H9 (cell line): ENCODE results near the gene MARCKS. TPM values are rescaled to one million over a fixed set of nuclear protein-coding genes. Genes with fewer than 3 reads are reported as not detected.

ENCODE experiments used
- DNase-seq: peaks from one replicate; pipeline ENCODE4 v3.0.0-alpha.2; 2017
- H2AFZ ChIP-seq: one replicate; pipeline ENCODE4 v1.6.1; 2013; ENCODE audit warnings: mild to moderate bottlenecking, low read length, control low read depth, moderate library complexity
- H2AK5ac ChIP-seq: 2 replicates; pipeline ENCODE4 v1.6.1; 2013; ENCODE audit warnings: low read length, control low read depth, mixed read lengths; ENCODE audit not compliant: insufficient read length
- H2BK120ac ChIP-seq: one replicate; pipeline ENCODE4 v1.6.1; 2013; ENCODE audit warnings: low read depth, mild to moderate bottlenecking, low read length, control low read depth, inconsistent platforms; ENCODE audit not compliant: poor library complexity, severe bottlenecking
- H2BK12ac ChIP-seq: 2 replicates; pipeline ENCODE4 v1.6.1; 2013; ENCODE audit warnings: low read length, control low read depth, mixed read lengths, low read depth; ENCODE audit not compliant: insufficient read length
- H2BK15ac ChIP-seq: 2 replicates; pipeline ENCODE4 v1.6.1; 2013; ENCODE audit warnings: low read depth, low read length, control low read depth
- H2BK20ac ChIP-seq: one replicate; pipeline ENCODE4 v1.6.1; 2013; ENCODE audit warnings: low read depth, mild to moderate bottlenecking, low read length, control low read depth, inconsistent platforms; ENCODE audit not compliant: poor library complexity, severe bottlenecking
- H2BK5ac ChIP-seq: 2 replicates; pipeline ENCODE4 v1.6.1; 2013; ENCODE audit warnings: low read length, control low read depth, mixed read lengths; ENCODE audit not compliant: insufficient read length
- H3K14ac ChIP-seq: 2 replicates; pipeline ENCODE4 v1.6.1; 2013; ENCODE audit warnings: low read length, control low read depth; ENCODE audit not compliant: insufficient read depth
- H3K18ac ChIP-seq: 2 replicates; pipeline ENCODE4 v1.6.1; 2013; ENCODE audit warnings: low read depth, mild to moderate bottlenecking, mixed read lengths, low read length, control low read depth; ENCODE audit not compliant: insufficient read length
- H3K23ac ChIP-seq: 2 replicates; pipeline ENCODE4 v1.6.1; 2013; ENCODE audit warnings: low read length, control low read depth, mixed read lengths, low read depth; ENCODE audit not compliant: insufficient read length
- H3K23me2 ChIP-seq: 2 replicates; pipeline ENCODE4 v1.6.1; 2013; ENCODE audit warnings: low read depth, mild to moderate bottlenecking, mixed read lengths, low read length, control low read depth; ENCODE audit not compliant: insufficient read length, poor library complexity, severe bottlenecking
- H3K27ac ChIP-seq: 2 replicates; pipeline ENCODE4 v1.5.1; 2013; ENCODE audit warnings: low read length, control low read depth, mixed read lengths, low read depth; ENCODE audit not compliant: insufficient read length
- H3K27me3 ChIP-seq: 2 replicates; pipeline ENCODE4 v1.6.1; 2013; ENCODE audit warnings: low read length, control low read depth, inconsistent platforms; ENCODE audit not compliant: insufficient read depth
- H3K4ac ChIP-seq: 2 replicates; pipeline ENCODE4 v1.6.1; 2013; ENCODE audit warnings: low read depth, mild to moderate bottlenecking, control low read depth, inconsistent platforms, low read length, moderate library complexity
- H3K4me1 ChIP-seq: 2 replicates; pipeline ENCODE4 v1.6.1; 2013; ENCODE audit warnings: low read length, control low read depth, inconsistent platforms; ENCODE audit not compliant: insufficient read depth
- H3K4me2 ChIP-seq: 2 replicates; pipeline ENCODE4 v1.6.1; 2013; ENCODE audit warnings: low read length, control low read depth, mixed read lengths; ENCODE audit not compliant: insufficient read length, insufficient read depth
- H3K56ac ChIP-seq: 2 replicates; pipeline ENCODE4 v1.6.1; 2013; ENCODE audit warnings: low read depth, mild to moderate bottlenecking, mixed read lengths, low read length, control low read depth; ENCODE audit not compliant: insufficient read length
- H3K79me1 ChIP-seq: 2 replicates; pipeline ENCODE4 v1.6.1; 2013; ENCODE audit warnings: low read depth, mild to moderate bottlenecking, moderate library complexity, low read length, control low read depth, inconsistent platforms; ENCODE audit not compliant: insufficient read depth, poor library complexity, severe bottlenecking
- H3K79me2 ChIP-seq: 2 replicates; pipeline ENCODE4 v1.6.1; 2013; ENCODE audit warnings: low read length, control low read depth, inconsistent platforms; ENCODE audit not compliant: insufficient read depth
- H3K9ac ChIP-seq: 2 replicates; pipeline ENCODE4 v1.6.1; 2013; ENCODE audit warnings: low read length, control low read depth, mixed read lengths; ENCODE audit not compliant: insufficient read length; ENCODE audit errors: extremely low read depth
- H3K9me3 ChIP-seq: one replicate; pipeline ENCODE4 v1.6.1; 2013; ENCODE audit warnings: low read depth, low read length, inconsistent platforms; ENCODE audit not compliant: control insufficient read depth
- H3T11ph ChIP-seq: one replicate; pipeline ENCODE4 v1.6.1; 2013; ENCODE audit warnings: mild to moderate bottlenecking, low read length, control low read depth, inconsistent platforms
- H4K20me1 ChIP-seq: one replicate; pipeline ENCODE4 v1.6.1; 2013; ENCODE audit not compliant: control insufficient read depth, insufficient read length, insufficient read depth
- H4K5ac ChIP-seq: 2 replicates; pipeline ENCODE4 v1.6.1; 2013; ENCODE audit warnings: low read depth, mild to moderate bottlenecking, mixed read lengths, low read length, control low read depth; ENCODE audit not compliant: insufficient read length
- H4K8ac ChIP-seq: replicated peaks from 2 replicates; pipeline ENCODE4 v1.6.1; 2013; ENCODE audit warnings: low read length, control low read depth, mixed read lengths, low read depth; ENCODE audit not compliant: insufficient read length
- H4K91ac ChIP-seq: 2 replicates; pipeline ENCODE4 v1.6.1; 2013; ENCODE audit warnings: low read depth, mild to moderate bottlenecking, moderate library complexity, mixed read lengths, low read length, control low read depth; ENCODE audit not compliant: insufficient read length
- H3K27ac Mint-ChIP-seq, 3 experiments: 2 replicates in 2 of 3; 3 replicates in 1 of 3; pipeline ENCODE4 v1.8.0; 2020 to 2021; ENCODE audit warnings: mixed read lengths in 3 of 3, mild to moderate bottlenecking in 1 of 3, moderate library complexity in 1 of 3
- H3K27me3 Mint-ChIP-seq: 2 replicates; pipeline ENCODE4 v1.8.0; 2021; ENCODE audit warnings: low read depth, mild to moderate bottlenecking, moderate library complexity, mixed read lengths
- H3K36me3 Mint-ChIP-seq, 3 experiments: 2 replicates in 2 of 3; 3 replicates in 1 of 3; pipeline ENCODE4 v1.8.0; 2020 to 2021; ENCODE audit warnings: low read depth in 3 of 3, mixed read lengths in 3 of 3; ENCODE audit not compliant: insufficient read depth in 1 of 3
- H3K4me1 Mint-ChIP-seq, 2 experiments: 2 replicates each; pipeline ENCODE4 v1.8.0; 2020; ENCODE audit warnings: mixed read lengths in 2 of 2
- H3K4me3 Mint-ChIP-seq, 2 experiments: 2 replicates in 1 of 2; 3 replicates in 1 of 2; pipeline ENCODE4 v1.8.0; 2020 to 2021; ENCODE audit warnings: mild to moderate bottlenecking in 2 of 2, mixed read lengths in 2 of 2, moderate library complexity in 1 of 2
- H3K9me3 Mint-ChIP-seq, 2 experiments: 2 replicates in 1 of 2; 3 replicates in 1 of 2; pipeline ENCODE4 v1.8.0; 2020; ENCODE audit warnings: mild to moderate bottlenecking in 2 of 2, mixed read lengths in 2 of 2, moderate library complexity in 1 of 2
- CTCF ChIP-seq: fragments of 200-600 bp; sonication (generic); conservative IDR thresholded peaks from 3 replicates; pipeline ENCODE4 v1.8.0; 2021; ENCODE audit warnings: antibody characterized with exemption, mild to moderate bottlenecking
- WGBS: extraction: QIAGEN DNeasy Blood & Tissue Kit; methylation state at CpG from one replicate; pipeline ENCODE4 v1.1.7; 2013; ENCODE audit warnings: missing lambda C conversion rate, low lambda C conversion rate, mixed read lengths; ENCODE audit not compliant: insufficient read length; ENCODE audit errors: extremely low coverage; 5-methylcytosine and 5-hydroxymethylcytosine counted together
- total RNA-seq: library from RNA; stranded (reverse); gene quantifications from 2 replicates; pipeline ENCODE4 v1.2.1, GENCODE V29; 2021

Gene MARCKS
- total RNA-seq, 1 experiment from 2014 or later = 164 TPM

DNA sequence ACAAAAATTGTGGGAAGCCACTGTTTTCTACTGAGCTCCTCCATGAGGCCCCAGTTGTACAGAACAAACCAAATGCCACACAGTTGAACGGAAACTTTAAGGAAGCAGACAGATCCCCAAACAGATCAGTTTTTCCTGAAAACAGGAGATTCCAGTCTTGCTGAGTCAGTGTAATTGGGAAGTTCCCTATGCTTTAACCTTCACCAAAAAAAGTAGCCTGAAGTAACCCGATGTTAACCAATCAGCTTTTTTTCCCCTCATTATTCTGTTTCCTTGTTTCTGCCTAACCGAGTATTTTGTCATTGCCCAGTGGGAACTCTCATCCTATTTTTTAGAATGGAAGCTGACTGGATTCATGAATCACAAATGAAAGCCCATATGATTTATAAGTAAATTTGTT, 36.7 kb downstream of the MARCKS start:
- Histone ChIP-seq H3K56ac (no peak overlapping the region), H3K23me2 (no peaks in the 10 kb centered on the region), H3K14ac (no peak overlapping the region), H2BK120ac (no peak overlapping the region), H3K79me2 (no peaks in the 10 kb centered on the region), H3K4me2 (no peak overlapping the region), H4K20me1 (no peaks in the 10 kb centered on the region), H3K18ac (no peak overlapping the region), H3K27me3 (no peaks in the 10 kb centered on the region), H3K4ac (no peak overlapping the region), H4K5ac (no peak overlapping the region), H3K9me3 (no peaks in the 10 kb centered on the region), H2BK5ac (no peak overlapping the region), H3K23ac (no peak overlapping the region), H3K4me1 (no peaks in the 10 kb centered on the region), H3K9ac (no peak overlapping the region), H3K79me1 (no peaks in the 10 kb centered on the region), H3T11ph (no peak overlapping the region), H2BK15ac (no peak overlapping the region), H2AFZ (no peak overlapping the region), H2AK5ac (no peak overlapping the region), H4K8ac (no peak overlapping the region), H4K91ac (no peak overlapping the region), H3K27ac (no peak overlapping the region), H2BK20ac (no peak overlapping the region), H2BK12ac (no peak overlapping the region)
- Mint-ChIP-seq H3K4me3 (no peak overlapping the region), H3K9me3 (peaks cover 9 to 22% of the 10 kb centered on the region in 2 experiments), H3K27me3 (no peaks in the 10 kb centered on the region), H3K36me3 (peaks cover 0 to 4% (median 0%) of the 10 kb centered on the region in 3 experiments; a peak in 2 of 7 replicates), H3K27ac (no peak overlapping the region), H3K4me1 (peaks cover 12 to 14% of the 10 kb centered on the region in 2 experiments)
- TF ChIP-seq CTCF = no peak
- no CpG with 5 or more reads among the region's 3 CpGs for WGBS
- DNase-seq = no peak
